GM21529 (cell line): ENCODE results near the gene BUD31.
"Not testable (repeated sequence)": the region's sequence is repeated elsewhere in the genome, so short reads cannot be mapped to it uniquely, and the experiment has no call there.

Experiments used
- ATAC-seq: cut with Tn5 transposase; IDR thresholded peaks from one replicate; pipeline ENCODE4 v1.9.1; 2021; ENCODE audit not compliant: unreplicated experiment

Gene BUD31

DNA sequence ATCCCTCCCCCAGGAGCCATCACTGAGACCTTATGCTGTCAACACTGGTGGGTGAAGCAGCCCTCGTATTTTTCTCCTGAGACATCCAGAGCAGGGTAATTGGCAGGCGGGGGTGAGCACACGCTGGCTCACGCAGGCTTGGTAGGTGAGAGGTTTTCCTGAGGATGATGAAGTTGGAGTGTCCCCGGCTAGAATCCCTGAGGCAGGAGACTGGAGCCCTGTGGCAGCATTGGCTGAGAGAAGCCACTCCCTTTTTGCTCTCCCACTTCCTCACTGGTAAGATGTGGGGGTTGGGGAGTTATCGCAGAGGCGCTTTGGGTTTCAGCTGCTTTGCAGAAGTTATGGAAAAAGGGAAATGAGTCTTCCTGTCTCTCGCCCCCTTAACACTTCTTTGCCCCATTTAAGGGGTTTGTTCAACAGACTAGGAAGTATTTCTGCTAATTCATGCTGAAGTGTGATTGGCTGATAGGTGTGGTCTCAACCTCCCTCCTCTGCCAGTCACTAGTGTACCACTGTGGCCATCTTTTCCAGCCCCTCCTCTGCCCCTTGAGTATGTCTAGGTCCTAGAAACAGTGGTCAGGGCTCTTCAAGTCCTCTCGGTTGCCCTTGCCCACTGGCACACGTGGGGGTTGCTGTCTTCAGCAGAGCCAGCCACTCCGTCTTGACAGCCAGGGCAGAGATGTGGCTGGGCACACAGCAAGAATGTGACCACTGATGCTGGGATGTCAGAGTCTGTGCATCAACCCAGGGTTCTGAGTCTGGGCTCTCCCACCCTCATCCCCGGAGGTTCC lies 28.5 kb upstream of the BUD31 start:
- peak; percentile 54 for ATAC-seq

DNA sequence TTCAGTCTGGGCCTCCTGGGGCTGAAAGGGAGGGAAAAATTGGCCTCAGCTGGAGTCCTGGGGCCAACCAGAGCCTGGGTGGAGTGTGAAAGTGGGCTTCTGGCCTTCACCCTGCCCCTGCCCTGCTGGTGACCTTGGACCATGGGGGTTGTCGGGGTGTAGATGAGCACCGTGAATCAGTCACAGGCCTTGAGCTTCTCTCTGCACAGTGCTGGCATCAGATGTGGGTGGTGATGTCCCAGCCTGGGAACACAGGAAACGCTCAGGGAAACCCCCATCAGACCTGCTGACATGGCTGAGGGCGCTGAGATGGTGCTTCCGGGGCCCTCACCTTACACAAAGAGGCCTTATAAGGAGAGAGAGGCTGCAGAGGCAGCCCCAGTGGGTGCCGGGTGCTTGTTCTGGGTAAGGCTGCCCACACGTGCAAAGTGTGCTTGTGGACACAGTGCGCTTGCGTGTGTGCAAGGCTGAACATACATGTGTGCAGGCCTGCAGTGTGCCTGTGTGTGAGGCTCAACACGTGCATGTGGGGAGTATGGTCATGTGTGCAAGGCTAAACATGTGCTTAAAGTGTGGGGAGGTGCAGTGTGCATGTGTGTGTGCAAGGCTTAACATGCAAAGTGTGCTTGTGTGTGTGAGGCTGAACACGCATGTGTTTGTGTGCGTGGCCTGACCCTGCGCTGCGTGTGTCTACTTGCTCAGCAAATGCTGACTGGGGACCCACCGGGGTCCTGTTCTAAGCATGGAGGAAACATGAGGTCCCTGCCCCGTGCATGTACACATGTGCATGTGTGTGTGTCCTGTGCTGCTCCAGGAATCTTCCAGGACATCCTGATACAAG lies 27.7 kb upstream of the BUD31 start:
- ATAC-seq, result peak; percentile 76

DNA sequence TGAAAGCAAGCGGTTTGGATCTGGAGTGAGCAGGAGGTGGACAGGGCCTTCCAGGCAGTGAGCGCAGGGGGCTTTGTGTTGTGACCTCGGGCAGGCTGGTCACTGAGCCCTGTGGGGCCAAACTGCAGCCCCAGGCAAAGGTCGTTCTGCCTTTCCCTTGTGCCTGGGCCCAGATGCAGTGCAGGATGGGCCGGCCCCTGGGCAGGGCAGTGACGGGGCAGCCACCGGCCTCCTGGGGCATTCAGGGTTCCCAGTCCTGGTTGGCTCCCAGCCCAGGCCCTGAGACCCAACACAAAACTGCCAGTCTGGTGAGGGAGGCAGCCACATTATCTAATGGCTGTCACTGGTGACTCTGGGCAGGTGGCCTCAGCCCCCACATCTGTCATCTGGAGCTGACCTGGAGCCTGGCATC lies 27.1 kb upstream of the BUD31 start:
- no peak for ATAC-seq

DNA sequence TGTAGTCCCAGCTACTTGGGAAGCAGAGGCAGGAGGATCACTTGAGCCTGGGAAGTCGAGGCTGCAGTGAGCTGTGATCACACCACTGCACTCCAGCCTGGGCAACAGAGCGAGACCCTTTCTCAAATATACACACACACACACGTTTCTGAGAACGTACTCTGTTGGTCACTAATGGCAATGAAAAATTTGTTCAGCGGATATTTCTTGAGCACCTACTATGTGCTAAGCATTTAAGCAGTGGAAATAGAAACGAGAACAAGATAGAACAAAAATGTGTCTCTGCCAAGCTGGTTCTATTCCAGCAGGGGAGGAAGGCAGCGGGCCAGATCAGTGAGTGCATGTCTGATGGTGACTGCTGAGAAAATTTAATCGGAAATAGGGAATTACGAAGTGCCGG lies 25.6 kb upstream of the BUD31 start:
- no peak for ATAC-seq

DNA sequence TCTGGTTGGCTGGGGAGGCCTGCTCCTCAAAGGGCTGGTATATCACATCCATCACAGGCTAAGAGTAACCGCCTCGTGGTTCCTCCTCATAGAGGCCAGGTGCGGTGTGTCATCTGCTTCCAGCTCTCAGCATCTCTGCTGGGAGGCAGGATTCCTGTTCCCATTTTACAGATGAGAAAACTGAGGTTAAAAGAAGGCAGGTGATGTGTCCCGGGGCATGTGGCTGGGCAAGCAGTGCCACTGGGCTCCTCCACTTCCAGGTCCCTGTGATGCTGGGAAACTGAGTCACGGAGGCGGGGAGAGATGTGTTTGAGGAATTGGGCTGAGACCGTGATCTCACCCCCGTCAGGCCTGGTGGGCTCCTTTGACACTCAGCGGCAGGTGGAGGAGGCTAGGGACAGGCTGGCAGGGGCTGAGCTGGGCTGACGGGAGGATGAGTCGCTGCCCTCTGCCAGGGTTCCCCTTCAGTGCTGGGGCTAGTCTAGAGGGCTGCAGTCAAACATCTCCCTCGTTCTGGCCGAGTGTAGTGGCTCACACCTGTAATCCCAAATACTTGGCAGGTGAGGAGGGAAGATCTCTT lies 24.9 kb upstream of the BUD31 start:
- ATAC-seq, result no peak

DNA sequence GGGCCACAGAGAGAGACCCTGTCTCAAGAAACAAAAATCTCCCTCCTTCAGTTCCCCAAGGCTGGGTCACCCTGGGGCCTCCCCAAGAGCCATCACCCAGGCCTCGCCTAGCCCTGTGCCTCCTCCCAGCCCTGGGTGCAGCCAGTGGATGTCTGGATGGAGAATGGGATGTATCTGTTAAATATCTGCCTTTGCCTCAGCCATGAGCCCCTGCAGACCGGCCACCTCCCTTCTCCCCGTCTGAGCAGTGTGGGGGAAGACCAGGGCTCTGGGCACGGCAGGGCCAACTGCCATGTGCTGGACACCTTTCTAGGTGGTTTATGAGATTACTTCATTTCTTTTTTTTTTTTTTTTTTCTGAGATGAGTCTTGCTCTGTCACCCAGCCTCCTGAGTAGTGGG lies 24.2 kb upstream of the BUD31 start:
- ATAC-seq, result no peak

DNA sequence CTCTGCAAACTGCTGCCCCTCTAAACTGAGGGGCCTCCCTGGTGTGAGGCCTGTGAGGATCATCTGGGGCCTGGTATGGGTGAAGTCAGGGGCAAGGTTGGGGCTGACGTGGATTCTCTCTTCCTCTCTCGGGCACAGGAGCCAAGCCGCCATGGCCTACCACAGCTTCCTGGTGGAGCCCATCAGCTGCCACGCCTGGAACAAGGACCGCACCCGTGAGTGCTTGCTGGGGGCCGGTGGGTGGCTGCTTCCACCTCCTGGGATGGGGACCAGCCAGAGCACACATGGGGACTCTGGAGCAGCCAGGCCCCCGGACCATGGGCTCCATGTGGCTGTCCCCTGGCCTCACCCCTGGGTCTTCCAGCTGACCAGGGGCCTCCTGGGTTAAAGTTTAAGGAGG lies 23.2 kb upstream of the BUD31 start:
- ATAC-seq, result no peak

DNA sequence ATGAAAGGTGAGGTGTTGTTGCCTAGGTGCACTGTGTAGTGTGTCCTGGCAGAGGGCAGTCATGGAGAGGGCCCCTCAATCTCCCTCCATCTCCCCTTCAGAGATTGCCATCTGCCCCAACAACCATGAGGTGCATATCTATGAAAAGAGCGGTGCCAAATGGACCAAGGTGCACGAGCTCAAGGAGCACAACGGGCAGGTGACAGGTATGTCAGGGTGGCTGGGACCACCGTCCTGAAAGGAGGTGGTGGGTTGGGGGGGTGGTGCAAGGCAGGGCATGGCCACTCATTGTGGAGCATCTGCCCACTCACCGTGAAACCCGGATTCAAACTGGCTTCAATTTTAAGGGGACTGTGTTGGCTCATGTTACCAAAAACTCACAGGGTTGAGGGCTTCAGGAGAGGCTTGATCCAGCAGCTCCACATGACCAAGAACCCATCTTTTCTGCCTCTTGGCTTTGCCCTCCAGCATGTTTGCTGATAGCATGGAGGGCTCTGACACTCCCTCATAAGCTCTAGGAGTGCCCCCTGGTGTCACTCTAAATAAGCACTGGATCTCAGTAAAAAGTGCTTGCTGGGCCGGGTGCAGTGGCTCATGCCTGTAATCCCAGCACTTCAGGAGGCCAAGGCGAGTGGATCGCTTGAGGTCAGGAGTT lies 22.1 kb upstream of the BUD31 start:
- ATAC-seq, result no peak

DNA sequence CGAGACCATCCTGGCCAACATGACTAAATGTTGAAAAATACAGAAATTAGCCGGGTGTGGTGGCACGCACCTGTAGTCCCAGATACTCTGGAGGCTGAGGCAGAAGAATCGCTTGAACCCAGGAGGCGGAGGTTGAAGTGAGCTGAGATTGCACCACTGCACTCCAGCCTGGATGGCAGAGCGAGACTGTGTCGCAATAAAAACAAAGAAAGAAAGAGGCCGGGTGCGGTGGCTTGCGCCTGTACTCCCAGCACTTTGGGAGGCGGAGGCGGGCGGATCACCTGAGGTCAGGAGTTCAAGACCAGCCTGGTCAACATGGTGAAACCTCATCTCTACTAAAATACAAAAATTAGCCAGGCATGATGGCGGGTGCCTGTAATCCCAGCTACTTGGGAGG lies 21.5 kb upstream of the BUD31 start:
- ATAC-seq, result not testable (repeated sequence)

DNA sequence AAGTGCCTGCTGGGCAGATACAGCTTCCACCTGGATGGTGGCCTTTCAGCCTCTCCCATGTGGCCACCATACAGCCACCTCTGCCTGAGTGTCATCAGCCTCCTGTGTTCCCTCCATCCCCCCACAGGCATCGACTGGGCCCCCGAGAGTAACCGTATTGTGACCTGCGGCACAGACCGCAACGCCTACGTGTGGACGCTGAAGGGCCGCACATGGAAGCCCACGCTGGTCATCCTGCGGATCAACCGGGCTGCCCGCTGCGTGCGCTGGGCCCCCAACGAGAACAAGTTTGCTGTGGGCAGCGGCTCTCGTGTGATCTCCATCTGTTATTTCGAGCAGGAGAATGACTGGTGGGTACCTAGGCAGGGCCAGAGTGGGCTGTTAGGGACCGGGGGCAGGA lies 20.9 kb upstream of the BUD31 start:
- ATAC-seq, result no peak

DNA sequence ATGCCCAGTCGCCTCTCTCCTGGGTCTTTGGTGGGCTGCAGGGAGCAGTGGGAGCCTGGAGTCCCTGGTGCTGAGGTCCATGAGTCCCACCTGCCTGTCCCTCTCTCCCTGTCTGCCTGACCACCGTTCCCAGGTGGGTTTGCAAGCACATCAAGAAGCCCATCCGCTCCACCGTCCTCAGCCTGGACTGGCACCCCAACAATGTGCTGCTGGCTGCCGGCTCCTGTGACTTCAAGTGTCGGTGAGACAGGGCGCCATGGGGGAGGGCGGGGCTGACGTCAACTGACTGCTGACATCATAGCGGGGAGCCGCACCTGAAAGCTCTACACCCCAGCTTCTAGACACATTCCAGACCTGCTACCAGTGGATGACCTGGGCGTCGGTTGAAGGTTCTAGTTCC lies 19.0 kb upstream of the BUD31 start:
- no peak for ATAC-seq

DNA sequence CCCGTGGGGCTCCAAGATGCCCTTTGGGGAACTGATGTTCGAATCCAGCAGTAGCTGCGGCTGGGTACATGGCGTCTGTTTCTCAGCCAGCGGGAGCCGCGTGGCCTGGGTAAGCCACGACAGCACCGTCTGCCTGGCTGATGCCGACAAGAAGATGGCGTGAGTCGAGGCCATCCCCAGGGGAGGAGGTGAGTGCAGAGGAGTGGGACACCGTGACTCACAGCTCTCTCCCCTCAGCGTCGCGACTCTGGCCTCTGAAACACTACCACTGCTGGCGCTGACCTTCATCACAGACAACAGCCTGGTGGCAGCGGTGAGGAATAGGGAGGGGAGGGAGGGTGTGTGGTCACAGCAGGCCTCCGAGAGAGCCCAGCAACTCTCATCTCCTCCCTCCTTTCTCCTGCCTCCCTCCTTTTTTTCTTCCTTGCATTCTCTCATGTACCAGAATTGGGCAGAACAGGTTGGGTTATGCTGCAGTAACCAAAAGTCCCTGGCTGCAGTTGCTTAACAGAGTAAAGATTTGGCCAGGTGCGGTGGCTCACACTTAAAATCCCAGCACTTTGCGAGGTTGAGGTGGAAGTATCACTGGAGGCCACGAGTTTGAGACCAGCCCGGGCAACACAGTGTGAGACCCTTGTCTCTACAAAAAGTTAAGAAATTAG lies 17.7 kb upstream of the BUD31 start:
- no peak for ATAC-seq

DNA sequence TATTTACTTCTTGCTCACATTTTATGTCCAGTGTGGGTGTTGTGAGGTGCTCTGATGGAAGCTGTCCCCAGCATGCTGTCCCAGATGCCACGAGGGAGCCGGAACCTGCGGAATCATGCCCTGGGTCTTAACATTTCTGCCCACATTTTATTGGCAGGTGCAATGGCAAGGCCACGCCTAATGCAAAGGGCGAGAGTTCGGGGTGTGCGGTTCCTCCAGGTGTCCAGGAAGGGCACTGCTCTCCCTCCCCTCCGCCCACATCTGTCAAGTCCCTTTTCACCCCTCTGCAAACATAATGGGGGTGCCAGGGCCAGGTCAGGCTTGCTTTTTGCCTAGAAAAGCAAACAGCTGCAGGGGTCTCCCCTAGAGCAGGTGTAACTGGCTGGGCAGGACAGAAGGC lies 16.7 kb upstream of the BUD31 start:
- no peak for ATAC-seq

DNA sequence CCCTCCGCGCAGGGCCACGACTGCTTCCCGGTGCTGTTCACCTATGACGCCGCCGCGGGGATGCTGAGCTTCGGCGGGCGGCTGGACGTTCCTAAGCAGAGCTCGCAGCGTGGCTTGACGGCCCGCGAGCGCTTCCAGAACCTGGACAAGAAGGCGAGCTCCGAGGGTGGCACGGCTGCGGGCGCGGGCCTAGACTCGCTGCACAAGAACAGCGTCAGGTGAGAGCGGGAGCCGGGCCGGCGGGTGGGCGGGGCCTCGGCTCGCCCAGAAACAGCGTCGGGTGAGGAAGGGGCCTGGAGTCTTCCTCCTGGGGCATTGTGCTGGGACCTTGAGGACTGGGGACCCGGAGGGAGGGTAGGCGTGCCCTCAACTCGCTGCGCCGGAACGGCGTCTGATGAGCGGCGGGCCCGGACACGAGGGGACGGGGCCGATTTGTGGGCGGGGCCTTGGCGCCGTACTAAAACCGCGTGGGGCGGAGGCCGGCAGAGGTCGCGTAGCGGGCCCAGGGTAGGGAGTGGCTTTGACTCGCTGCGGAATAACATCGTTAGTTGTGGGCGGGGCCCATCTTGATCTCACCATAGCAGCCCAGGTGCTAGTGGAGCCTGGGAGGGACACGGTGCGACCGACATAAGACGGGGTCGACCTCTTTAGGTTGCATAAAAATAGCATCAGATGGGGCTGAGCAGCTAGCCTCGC lies 16.0 kb upstream of the BUD31 start:
- ATAC-seq, result peak; percentile 57

DNA sequence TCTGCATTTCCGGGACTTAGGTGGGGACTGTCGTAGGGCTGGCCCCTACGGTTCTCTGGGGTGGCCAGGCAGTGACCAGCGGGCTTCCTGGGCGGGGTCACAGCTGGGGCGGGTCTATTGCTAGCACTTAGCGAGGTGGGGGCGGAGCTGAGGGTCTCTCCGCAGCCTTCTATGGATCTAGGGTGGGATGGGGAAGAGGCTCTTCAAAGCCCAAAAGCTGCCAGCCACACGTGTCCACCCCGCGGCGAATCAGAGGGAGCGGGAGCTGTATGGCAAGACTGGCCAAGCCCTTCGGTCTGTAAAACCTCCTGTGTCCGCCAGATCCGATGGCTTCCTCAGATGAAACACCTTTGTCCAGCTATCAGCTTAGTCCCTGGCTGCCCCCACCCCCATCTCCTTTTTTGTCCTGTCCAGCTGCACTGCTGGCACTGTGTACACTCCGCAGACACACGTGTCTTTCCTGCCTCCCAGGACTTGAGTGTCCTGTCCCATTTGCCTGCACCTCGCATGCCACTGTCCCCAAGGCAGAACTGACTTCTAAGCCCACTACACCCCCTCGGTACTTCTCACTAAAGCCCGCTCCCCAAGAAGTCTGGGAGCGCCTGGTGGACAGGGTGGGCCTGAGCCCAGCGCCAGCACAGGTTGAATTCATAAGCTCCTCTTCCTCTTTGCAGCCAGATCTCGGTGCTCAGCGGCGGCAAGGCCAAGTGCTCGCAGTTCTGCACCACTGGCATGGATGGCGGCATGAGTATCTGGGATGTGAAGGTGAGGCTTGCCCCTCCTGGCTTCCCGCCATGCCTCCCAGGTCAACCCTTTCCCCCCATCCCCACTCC lies 15.2 kb upstream of the BUD31 start:
- ATAC-seq, result peak; percentile 14

DNA sequence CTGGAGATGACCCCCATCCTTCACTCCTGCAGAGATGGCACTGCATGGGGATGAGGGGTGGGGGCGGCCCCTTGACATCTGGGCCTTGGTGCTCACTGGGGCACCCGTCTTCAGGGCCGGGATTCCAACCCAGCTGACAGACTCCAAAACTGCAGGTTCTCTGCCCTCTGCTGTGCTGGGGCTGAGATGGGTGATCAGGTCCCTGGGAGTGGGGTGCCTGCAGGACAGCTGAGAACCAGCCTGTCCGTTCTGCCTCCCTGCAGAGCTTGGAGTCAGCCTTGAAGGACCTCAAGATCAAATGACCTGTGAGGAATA lies 14.6 kb upstream of the BUD31 start:
- no peak for ATAC-seq

DNA sequence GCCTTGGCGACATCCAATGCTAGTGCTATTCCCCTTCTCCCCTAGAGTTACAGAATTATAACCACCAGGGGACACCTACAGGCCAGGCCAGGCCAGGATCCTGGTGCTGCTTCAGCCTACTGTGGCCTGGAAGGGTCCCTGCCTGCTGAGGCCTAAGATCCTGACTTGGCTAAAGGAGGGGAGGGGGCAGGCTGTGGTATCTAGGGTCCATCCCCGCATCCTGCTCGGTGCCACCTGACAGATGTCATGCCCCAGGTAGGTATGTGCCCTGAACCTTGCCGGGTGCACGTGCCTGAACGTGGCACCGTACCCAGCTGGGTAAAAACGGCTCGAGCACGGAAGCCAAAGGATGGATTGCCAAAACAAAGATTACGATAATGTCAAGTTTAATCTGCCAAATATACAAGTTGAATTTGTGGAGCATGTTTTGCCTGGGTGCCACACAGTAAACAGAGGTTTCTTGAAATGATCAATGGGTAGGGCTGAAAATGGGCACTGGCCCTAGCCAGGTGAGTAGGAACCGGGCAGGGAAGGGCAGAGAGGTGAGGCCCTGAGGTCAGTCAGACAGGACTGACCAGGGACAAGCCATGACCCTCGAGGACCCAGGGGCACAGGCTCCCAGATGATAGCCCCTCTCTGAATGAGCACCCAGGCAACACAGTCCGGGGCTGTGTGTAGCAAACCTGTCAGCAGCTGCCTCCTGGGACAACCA lies 13.0 kb upstream of the BUD31 start:
- no peak for ATAC-seq

DNA sequence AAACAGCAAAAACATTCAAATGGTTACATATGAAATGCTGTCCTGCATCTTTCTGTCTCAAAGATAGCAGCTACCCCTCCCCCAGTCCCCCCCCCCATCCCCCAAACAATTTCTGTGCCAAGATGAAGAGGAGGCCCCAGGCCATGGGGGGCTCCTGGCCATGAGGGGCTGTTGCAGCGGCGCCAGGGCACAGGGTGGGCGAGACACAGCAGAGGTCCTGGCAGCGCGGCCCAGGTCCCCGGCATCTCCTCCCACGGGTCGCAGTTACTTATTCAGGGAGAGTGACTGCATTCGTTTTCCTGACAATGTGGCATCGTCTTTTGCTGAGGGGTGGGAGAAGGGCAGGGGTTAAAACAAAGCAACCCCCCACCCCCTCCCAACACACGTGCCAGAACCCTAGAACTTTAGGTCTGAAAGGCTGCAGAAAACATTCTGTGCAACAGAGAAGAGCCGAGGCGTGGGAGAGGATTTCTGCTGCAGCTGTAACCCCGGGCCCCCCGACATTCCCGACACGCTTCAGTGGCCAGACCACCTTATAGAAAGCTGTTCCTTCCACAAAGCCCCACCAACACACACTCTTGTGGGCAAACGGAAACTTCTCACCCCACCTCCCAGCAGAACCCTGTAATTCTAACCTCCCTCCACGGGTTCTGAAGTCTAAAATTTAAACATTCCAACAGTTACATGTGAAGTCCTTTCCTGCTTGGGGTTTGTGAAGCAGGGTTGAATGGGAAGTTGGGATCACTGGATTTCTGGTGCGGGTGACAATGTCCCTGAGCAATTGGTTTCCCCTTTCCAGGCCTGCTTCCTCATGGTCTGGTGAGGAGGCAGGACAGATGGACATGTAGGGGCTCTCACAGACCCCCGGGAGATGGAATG lies 12.1 kb upstream of the BUD31 start:
- ATAC-seq, result no peak
